Panc1 (cell line): ENCODE data around the gene ISLR.

Experiments
- CTCF ChIP-seq: fragments of 450-650 bp; IDR thresholded peaks from 2 replicates; pipeline ENCODE4 v1.5.1; 2017; ENCODE audit warnings: mild to moderate bottlenecking
- POLR2AphosphoS5 ChIP-seq: IDR thresholded peaks from 2 replicates; pipeline ENCODE4 v1.6.1; 2012; ENCODE audit warnings: mild to moderate bottlenecking, low read depth, low read length, moderate library complexity
- REST ChIP-seq, 2 experiments: IDR thresholded peaks; 2 replicates each; pipeline ENCODE4 v1.6.1; 2011 to 2012; ENCODE audit warnings: low read depth in 2 of 2, control low read depth in 1 of 2, low read length in 1 of 2, mild to moderate bottlenecking in 1 of 2, moderate library complexity in 1 of 2; ENCODE audit not compliant: insufficient read depth in 1 of 2
- SIN3A ChIP-seq: IDR thresholded peaks from 2 replicates; pipeline ENCODE4 v1.6.1; 2012; ENCODE audit warnings: low read depth, mild to moderate bottlenecking, low read length, moderate library complexity, borderline replicate concordance; ENCODE audit not compliant: insufficient read depth
- TCF7L2 ChIP-seq: IDR thresholded peaks from 2 replicates; pipeline ENCODE4 v1.6.1; 2011; ENCODE audit warnings: mild to moderate bottlenecking, low read depth, low read length, inconsistent platforms

- TF ChIP-seq CTCF: no peak
- no peak for TF ChIP-seq REST (IDR thresholded peaks at IDR 0.05; ENCODE audit: insufficient read depth in 1 of 2, low read depth in 2 of 2, low read length in 1 of 2)
- no peak for TF ChIP-seq POLR2AphosphoS5
- no peak for TF ChIP-seq SIN3A
- no peak for TF ChIP-seq TCF7L2
Observed at GRCh38 chr15:74144153-74144775, 29.2 kb upstream of the ISLR start.
